Liver (tissue), 1 donor: ENCODE measurements around the gene UNKL.

Experiments used
- FOXA2 ChIP-seq: IDR thresholded peaks from 2 replicates; pipeline ENCODE4 v1.6.1; 2016; ENCODE audit warnings: antibody characterized with exemption
- YY1 ChIP-seq: IDR thresholded peaks from 2 replicates; pipeline ENCODE4 v1.6.1; 2016; ENCODE audit warnings: antibody characterized with exemption, mild to moderate bottlenecking

- TF ChIP-seq YY1 (no peak), FOXA2 (no peak)
These were observed 22.3 kb upstream of the UNKL start for GRCh38 chr16:1436731-1437355.
